NCI-H1417 treated with DMSO at 0.1 percent for 48 hours (cell line): ENCODE results near the gene LRRC8E.
"Not testable (repeated sequence)": the region's sequence is repeated elsewhere in the genome, so short reads cannot be mapped to it uniquely, and the experiment has no call there.

ENCODE experiments used
- DNase-seq: peaks from one replicate; lab custom pipeline; 2025; lab: John Stamatoyannopoulos, UW

LRRC8E gene

DNA sequence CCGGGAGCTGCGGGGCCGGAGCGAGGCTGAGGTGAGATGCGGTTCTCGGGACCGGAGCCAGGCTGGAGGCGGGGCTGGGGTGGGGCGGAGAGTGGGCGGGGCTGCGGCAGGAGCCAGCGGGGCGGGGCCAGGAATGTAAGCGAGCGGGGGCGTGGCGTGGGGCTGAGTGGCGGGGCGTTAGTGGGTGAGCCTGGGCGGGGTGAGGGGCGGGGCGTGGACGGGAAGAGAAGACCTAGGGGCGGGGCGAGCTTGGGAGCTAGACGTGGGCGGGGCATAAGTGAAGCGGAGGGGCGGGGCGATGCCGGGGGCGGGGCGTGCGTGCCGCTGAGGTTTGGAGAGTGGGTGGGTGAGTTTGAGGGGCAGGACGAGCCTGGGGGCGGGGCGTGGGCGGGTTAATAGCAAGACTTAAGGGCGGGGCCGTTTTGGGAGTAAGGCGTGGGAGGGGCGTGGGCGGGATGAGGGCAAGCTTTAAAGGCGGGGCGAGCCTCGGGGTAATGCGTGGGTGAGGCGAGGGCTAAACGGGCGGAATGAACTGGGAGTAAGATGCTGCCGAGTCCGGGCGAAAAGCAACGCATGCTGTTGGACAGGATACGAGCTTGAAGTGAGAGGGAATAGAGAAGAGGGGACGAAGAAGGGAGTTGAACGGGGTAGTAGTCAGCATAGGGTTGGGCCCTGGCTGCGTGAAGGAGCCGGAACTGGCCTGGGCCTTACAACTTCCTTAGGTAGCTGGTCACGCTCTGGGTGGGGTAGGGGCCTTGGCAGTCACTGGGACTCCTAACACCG lies 32.4 kb downstream of the LRRC8E start:
- DNase-seq = peak; percentile 89

DNA sequence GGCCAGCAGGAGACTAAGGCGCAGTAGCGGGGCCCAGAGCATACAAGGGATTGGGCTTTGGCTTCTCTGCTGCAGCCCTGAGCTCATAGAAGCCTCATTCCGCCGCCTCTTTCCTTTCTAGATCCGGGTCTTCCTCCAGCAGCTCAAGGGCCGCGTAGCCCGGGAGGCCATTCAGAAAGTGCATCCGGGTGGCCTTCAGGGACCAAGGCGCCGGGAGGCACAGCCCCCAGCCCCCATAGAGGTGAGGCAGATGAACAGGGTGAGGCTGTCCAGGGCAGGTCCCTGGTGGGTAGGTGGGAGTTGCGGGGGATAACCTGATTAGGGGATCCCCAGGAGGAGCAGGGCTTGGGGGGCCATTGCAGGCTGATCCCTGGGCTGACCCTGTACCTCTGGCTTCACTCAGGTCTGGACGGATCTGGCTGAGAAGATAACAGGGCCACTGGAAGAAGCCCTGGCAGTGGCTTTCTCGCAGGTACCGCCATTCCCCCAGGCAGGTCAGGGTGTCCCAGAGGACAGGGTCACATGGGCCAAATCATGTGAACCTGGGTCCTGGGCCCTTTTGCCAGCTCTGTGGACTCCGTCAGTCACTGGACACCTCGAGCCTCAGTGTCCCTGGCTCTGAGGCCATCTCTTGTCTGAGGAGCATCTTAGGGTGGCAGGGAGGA lies 33.1 kb downstream of the LRRC8E start:
- no peak for DNase-seq

DNA sequence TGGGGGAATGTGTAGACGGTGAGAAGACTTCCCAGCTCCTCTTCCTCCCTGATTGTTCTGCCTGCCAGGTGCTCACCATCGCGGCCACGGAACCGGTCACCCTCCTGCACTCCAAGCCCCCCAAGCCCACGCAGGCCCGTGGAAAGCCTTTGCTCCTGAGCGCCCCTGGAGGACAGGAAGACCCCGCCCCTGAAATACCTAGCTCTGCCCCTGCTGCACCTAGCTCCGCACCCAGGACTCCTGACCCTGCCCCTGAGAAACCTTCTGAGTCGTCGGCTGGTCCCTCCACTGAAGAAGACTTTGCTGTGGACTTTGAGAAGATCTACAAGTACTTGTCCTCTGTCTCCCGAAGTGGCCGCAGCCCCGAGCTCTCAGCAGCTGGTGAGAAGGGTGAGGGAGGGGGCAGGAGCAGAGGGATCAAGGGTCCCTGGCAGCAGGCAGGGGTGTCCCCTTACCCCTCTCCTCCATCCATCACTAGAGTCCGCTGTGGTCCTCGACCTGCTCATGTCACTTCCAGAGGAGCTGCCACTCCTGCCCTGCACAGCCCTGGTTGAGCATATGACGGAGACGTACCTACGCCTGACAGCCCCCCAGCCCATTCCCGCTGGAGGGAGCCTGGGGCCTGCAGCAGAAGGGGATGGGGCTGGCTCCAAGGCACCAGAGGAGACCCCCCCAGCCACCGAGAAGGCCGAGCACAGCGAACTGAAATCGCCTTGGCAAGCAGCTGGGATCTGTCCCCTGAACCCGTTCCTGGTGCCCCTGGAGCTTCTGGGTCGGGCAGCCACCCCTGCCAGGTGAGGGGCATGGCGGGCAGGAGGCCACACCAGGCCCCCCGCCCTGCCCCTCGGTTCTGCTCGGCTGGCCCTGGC lies 33.9 kb downstream of the LRRC8E start:
- DNase-seq = no peak

DNA sequence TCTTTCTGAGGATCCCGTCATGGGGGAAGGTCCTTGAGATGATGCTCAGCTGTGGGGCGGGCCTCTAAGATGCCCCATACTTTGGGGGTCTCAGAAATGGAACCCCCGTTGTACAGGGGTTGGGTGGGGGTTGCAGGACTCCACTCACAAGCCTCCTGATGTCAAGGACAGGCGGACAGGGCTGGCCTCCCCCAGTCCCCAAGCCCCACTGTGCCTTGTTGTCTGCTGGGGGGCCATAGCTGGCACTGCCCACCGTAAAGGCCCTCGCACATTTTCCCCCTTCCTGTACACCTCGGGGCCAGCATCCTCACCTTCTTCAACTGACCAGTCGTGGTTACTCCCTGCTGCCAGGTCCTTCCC lies 34.5 kb downstream of the LRRC8E start:
- DNase-seq = no peak

DNA sequence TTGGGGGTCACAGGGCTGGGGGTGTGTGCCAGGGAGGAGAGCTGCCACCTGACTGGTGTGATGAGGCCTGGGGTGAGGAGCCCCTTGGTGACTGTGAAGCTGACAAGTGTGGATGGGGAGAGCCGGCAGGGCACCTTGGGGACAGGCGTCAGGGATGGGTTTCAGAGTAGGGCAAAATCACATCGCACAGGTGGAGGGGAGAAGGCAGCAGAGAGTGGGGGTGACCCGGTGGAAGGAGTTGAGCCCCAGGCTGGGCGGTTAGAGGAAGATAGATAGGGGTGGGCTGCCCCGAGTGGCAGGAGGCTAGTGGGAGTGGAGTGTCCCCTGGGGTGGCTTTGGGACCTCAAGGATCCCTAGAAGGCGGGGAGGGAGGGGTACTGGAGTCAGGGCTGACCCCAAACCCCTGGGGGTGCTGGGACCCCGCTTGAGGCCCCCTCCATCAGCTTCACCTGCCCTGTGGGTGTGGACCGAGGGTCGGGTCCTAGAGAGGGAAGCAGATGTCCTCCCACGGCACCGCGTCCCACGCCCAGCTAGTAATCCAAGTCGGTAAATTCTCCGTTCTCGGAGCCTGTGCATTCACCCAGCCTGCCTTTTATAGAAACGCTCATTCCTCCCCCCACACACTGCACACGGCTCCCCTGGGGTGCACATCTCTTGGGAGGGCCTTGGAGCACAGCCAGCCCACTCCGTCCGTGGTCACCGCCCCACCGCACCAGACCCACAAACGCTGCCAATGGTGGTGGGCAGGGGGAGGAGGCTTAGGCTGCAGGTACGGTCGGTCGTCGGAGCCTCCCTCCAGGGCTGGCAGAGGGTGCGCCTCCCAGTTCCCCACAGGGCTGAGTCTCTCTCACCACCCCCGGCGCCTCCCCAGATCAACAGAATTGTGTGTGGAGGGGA lies 35.2 kb downstream of the LRRC8E start:
- DNase-seq = no peak

DNA sequence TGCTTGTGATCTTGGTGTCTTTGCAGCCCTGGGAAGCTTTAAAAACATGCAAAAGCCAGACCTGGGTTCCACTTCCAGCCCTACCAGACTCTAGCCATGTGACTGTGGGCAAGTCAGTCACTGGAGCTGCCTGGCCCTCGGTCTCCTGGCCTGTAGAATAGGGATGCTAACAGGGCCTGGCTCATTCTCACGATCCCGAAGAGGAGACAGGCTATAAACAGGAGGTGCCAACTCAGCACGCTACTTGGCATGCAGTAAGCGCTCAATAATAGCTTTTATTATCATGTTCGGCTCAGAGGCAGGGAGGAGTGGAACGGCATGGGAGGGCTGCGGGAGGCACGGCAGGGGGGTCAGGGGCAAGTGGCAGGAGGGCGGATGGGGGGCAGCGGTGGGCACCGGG lies 35.9 kb downstream of the LRRC8E start:
- no peak for DNase-seq

DNA sequence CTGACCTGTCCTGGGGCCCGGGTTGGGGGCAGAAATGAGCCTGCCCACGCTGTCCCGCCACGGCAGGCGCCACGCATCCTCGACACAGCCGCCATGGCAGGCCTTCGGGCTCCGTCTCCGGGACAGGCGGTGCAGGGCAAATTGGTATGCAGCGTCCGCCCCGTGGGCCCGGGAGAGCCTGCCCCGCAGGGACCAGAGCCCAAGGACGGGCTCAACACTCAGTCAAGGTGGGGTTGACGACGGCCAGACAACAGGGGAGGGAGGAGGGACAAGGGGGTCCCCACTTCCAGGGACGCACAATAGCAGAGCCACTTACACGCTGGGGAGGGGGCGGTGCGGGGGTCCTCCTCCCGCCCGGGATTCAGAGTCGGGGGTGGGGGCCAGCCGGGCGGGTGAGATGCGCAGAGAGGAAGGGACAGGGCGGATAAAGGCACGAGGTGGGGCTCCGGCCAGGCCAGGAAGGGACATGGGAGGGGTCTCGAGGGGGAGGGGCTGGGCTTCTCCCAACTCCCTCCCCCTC lies 36.4 kb downstream of the LRRC8E start:
- no peak for DNase-seq

DNA sequence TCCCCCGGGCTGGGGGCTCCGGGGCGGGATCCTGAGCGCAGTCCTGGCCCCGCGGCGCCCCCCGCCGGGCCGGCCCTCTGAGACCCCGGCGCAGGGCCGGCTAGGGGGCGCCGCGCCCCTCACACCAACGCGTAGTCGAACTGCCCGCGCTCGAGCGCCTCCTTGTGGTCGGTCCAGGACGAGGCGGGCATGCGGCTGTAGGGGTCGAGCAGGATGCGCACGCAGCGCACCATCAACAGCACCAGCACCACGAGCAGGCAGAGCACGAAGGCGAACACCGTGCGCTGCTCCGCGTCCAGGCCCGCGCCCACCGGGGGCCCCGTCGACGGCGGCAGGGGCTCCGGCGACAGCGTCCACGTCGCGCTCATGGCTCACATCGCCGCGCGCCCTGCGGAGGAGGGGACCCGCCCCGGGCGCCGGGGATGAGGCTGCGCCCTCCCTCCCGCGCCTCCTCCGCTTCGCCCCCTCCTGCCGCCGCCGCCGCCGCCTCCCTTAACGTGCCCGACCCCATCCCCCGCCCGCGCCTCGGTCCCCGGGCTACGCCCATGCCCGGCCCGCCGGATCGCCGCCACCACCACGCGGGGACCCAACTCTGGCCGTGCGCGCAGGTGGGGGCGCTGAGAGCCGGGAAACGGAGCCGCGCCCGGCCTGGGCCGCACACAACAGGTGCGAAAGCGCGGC lies 37.0 kb downstream of the LRRC8E start:
- DNase-seq = peak; percentile 34

DNA sequence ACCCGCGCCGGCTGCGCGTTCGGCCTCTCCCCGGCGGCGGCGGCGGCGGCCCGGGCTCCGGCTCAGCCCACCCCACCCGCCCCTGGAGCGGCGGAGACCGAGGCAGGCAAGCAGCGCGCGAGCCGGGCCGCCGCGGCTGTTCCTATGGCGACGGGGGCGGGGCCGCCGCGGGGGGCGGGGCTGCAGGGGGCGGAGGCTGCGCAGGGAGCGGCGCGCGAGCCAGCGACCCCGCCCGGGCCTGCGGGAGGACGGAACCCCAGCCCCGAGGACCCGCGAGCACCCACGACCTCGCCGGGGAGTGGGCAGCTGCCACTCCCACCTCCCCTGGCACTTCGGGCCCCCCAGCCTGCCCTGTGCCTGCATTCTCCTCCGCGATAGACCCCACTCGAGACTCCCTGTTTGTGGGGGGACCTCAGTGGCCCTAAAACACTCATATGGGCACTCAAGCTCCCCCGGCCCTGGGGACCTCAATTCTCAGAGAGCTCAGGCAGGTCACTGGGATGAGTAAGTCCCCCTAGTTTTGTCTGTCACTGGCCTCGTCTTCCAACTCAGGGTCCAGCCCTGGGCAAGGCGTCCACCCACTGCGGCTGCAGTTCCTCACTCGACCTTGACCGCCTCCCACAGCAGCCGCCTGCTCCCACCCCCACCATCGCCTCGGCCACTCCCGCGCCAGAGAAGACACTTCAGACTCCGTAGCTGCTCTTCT lies 37.9 kb downstream of the LRRC8E start, which contains the start of gene CTXN1:
Gene CTXN1, minus strand, starts transcription at position 115 of the 706 bp plus-strand sequence. CDS start 597 bp downstream, outside the sequence.
- DNase-seq = no peak

DNA sequence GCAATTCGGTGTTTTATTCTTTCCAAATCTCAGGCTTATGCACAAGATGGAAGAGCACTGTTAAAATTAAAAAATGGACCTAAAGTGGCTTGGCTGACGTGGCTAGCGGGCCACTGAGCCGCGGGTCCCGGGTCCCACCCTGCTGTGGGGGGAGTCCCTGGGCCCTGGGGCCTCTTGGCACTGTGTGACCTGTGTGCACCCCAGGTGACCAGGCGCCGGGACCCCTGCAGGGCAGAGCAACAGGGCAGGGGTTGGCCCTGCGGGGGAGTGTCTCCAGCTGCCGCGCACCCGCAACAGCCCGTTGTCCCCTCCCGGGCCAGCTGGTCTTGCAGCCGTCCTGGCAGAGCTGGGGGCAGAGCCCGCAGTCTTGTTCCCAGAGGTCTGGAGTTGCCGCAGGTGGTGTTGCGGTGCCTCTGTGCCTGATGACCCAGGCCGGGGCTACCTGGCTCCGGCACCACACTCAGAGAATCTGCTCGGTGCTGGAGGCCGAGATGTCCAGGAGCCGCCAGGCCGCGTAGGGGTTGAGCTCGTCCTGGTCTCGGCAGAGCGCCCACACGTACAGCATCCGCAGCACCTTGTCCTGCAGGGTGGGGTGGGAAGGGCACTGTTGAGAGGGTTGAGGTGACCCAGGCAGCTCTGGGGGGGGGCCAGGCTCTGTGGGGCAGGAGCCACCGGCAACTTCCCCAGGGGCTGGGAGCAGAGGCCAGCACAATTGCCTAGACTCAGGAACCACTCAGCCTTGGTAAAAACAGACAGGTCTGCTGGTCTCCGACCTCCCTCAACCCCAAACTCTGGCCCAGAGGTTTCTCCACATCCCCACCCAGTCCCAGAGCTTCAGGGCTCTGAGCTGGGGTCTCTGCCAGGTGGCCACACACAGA lies 38.7 kb downstream of the LRRC8E start:
- DNase-seq = no peak

DNA sequence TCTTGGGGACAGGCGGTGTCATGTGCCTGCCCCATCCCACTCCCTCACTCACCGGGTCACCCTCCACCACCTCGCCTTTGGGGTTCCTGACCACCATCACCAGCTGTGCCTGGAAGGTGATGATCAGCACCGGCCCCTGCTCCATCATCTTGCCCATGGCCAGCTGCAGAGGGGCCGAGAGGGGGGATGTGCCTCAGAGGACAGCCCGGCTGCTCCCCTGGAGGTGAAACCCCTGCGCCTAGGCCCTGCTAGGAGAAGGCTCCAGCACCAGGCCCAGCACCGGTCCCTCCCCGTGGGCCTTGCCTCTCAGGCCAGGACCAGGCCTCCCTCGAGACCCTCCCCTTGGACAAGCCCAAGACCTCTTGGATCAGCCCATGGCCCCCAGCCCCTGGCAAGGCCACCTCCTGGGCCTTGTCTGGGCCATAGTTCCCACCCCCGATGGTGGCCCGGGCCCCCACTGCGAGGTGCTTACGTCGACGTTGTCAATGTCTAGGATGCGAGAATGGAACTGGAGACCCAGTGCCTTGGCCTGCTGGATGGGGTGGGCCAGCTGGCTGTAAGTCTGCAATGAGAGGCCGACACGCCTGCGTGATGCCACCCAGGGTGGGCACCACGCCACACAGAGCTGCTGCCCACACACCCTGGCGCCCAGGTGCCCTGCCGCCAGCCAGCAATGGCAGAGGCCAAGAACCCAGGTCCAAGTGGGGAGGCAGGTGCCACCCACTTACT lies 39.5 kb downstream of the LRRC8E start:
- DNase-seq = no peak

DNA sequence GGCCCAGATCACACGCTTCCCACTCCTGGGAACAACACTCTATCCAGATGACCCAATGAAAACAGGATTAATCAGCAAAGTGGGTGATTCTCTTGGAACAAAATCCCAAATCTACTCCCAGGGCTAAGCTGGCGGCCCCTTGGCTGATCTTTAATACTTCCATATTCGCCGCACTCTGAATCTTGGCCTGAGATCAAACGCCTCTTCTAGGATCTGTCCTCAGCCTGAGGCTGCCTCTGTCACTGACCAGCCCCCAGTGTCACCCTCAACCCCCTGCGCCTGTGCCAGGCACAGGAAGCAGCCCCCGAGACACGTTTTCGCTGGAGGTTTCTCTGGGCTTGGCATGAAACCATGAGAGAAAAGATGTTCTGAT lies 40.0 kb downstream of the LRRC8E start:
- DNase-seq = no peak

DNA sequence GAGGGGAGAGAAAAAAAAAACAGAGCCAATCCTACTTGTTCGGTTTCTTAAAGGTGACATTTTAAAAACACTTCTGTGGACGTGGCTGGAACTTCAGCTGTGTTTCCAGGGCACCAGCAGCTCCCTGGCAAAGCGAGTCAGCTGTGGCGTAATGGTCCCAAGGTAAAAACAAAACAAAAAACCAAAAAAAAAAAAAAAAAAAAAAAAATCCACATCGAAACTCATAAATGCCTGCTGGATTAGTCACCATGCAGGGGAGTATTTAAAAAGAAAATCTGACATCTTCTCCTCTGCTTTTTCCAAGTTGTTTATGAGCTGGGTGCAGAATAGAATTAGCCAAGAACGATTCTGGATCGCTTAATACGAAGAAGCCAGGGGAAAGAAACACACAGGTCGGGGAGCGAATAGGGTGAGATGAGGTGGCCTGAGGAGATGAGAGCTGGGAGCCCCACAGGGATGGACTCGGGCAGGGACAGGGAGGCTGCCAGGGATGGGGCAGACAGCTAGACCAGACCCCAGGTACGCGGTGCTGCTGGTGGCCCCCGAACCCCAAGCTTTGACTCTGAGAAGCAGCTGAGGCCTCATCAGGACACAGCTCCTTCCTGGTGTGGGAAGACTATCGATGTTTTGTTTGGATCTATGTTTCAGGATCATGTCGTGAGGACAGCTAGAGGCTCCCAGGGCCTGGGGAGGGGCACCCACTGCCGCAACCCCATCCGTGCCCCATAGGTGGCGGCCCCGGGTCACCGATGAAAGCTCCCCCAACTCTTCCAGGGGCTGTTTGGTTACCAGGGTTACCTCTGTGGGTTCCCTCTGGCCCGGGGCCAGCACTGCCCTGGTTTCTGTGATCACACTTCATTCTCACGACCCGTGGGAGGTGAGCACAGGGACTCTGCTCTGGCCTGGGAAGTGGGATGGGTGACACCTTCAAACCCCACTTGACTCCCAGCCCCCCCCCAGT lies 40.7 kb downstream of the LRRC8E start:
- no peak for DNase-seq

DNA sequence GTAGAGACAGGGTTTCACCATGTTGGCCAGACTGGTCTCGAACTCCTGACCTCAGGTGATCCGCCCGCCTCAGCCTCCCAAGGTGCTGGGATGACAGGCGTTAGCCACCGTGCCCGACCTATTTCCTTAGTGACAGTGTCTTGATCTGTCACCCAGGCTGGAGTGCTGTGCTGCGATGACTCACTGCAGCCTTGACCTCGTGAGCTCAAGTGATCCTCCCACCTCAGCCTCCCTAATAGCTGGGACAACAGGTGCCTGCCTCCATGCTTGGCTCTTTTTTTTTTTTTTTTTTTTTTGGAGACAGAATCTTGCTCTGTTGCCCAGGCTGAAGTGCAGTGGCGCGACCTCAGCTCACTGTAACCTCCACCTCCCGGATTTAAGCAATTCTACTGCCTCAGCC lies 41.7 kb downstream of the LRRC8E start:
- not testable (repeated sequence) for DNase-seq

DNA sequence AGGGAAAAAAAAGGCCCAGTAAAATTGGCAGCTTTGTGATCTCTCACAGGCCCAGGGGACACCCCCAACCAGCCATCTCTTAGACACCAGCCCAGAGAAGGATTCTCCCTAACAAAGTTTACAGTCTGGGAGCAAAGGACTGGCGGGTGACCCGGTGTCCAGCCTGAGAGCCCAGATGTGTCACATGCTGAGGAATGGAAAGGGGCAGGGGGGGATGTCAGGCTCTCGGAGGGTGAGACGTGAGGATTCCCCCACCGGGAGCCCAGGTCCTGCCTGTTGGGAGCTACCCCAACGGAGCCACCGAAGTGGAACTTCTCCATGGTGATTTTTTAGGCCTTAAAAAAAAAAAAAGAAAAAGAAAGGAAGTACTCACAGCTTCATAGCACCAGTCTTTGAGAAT lies 42.5 kb downstream of the LRRC8E start:
- no peak for DNase-seq

DNA sequence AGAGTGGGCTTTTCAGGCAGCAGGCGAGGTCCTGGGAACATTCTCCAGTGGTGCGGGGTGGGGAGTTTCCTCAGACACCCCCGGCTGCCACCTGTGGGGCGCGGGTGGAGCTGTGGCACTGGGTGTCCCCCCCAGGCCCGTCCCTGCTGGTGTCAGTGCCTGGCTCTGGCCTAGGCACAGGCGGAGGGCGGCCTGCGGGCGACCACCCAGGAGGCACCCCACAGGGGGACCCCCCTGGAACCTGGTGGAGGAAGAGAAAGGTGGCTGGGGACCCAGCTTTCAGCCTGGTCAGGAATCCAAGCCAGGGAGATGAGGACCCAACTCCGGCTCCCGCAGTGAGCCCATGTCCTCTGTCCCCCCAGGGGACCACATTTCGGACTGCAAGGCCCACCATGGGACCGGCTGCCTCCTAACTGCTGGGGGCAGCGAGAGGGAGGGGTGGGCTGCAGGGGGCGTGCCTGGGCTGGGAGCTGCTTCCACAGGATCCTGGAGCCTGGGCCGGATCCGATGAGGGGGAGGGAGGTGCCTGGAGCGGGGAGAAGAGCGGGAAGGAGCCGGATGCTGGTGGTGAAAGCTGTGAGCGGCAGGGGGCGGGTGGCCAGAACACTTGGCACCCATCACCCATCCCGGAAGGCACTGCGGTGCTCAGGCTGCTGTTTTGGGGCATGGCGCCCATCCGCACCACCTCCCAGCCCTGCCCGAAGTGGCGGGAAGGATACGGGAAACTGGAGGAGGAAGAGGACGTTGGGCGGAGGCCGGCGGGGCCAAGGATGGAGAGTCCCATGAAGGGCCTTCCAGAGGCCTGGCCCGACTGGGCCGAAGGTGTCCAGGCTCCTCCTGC lies 43.1 kb downstream of the LRRC8E start:
- no peak for DNase-seq
